ENCODE data around the gene ATXN7L2.

- TF ChIP-seq CTCF (IDR thresholded peaks at IDR 0.05; ENCODE audit: poor library complexity) = no peak
- TF ChIP-seq EZH2 (IDR thresholded peaks at IDR 0.05; ENCODE audit: borderline replicate concordance) = no peak
- TF ChIP-seq EZH2phosphoT487 (IDR thresholded peaks at IDR 0.05; ENCODE audit: low read depth, severe bottlenecking, unreplicated experiment) = no peak
These were observed 33.6 kb downstream of the ATXN7L2 start for GRCh38 chr1:109517337-109517736.

Measured in hepatocyte (in vitro differentiated cells).